ENCODE data around the gene ZNF701.
"Not testable (repeated sequence)": the region's sequence is repeated elsewhere in the genome, so short reads cannot be mapped to it uniquely, and the experiment has no call there.

ZNF701 gene

DNA sequence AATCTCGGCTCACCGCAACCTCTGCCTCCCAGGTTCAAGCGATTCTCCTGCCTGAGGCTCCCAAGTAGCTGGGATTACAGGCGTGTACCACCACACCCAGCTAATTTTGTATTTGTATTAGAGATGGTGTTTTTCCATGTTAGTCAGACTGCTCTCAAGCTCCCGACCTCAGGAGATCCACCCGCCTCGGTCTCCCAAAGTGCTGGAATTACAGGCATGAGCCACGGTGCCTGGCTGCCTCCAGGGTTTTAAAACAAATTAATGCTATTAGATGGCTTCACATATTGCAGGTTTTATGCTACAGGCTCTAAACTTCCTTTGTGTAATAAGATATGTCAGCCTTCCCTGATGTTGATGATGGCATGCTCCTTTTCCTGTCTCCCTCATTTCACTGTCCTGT lies 8.5 kb upstream of the ZNF701 start:
- DNase-seq = not testable (repeated sequence)

DNA sequence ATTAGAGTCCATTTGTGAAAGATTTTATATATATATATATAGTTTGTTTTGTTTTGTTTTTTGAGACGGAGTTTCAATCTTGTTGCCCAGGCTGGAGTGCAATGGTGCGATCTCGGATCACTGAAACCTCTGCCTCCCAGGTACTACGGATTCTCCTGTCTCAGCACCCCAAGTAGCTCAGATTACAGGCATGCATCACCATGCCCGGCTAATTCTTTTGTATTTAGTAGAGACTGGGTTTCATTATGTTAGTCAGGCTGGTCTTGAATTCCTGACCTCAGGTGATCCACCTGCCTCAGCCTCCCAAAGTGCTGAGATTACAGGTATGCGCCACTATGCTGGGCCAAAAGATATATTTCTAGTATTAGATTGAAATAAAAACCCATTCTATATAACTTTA lies 4.0 kb upstream of the ZNF701 start:
- DNase-seq = no peak

DNA sequence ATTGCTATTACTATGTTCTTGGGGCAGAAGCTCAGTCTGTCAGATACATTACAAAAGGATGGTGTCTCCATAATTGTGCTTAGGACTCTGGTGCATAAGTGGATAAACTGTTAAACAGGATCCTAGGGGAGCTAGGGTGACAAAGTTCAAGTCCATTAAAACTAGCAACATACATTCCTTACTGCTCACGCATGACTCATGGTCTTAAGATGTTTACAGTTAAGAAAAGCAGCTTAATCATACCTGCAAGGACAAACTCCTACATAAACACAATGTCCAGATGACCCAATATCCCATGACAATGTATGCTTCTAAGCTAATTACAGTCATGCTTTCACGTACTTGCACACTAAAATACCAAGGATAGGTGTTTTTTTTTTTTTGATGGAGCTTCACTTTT lies 3.5 kb upstream of the ZNF701 start:
- DNase-seq = no peak

DNA sequence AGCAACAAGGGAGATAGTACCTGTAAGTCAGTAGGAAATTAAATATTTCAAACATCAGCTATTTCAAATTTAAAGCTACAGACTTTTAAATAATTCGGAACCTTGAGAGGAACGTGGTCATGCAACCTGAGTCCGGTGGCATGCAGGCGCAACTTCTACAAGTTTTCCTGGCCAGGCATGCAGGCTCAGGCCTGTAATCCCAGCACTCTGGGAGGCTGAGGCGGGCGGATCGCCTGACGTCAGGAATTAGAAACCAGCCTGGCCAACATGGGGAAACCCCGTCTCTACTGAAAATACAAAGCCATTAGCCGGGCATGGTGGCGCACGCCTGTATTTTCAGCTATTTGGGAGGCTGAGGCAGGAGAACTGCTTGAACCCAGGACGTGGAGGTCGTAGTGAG lies 2.2 kb upstream of the ZNF701 start:
- DNase-seq = no peak

DNA sequence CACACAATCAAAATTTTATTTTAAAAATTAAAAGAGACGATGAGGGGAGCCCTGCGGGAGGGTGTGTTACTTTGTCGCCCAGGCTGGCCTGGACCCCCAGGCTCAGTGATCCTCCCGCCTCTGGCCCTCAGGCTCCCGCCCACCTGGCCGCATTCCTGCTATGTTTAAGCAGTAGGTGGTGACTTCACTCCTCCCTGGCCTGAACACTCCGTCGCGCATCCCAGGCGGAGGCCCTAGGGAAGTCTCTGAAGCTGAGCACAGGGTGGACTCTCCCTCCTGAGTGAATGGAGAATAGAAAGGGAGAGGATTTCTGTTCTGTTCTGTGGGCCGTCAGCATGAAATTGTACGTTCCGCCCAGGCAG lies 468 bp upstream of the ZNF701 start:
- not testable (repeated sequence) for DNase-seq

DNA sequence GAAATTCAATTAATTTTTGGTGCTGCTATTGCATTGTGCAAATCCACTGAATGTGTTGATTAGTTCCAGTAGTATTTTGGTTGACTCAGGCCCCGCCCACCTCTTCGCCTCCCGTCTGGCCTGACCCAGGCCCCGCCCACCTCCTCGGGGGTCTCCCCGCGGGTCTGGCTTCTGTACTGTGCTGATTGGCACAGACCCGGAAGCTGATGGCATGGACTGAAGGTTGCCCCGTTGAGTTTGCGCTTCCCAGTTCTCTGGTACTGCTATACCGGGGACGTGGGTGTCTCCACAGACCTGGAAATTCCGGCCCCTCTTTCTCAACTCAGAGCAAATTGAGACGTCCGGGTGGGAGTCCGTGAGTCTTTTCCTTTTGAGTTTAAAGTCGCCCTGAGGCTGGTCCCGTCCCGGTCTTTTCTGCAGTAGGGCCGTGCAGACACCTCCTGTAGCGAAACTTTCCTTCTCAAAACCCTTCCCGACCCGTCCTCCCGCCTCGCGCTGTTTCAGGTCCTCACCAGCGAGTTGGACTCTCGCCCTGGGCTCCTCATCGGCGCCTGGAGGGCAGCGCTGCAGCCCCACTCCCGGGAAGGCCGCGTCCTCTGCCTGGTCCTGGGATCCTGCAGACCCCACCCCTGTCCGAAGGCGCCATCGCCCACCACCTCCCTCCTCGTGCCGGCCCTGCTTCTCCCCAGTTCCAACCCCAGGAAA lies 14.8 kb downstream of the ZNF701 start:
- DNase-seq = peak; percentile 65

DNA sequence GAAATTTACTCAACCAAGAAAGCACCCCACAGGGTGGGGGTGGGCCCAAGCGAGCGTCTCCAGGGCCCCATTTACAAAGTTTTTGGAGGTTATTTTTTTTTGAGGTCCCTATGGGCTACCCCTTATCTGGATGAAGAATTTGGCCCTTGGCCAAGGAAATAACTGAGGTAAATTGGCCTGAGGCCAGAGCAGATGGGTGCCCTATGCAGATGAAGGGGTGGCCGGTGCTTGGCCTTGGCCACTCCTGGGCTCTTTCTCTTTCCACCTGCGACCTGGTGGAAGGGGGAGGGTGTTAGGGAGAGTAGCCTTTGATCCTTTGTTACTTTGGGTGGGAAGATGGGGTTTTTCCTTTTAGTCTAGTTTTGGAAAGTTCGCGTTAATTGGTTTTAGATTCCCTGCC lies 15.5 kb downstream of the ZNF701 start:
- DNase-seq = no peak

DNA sequence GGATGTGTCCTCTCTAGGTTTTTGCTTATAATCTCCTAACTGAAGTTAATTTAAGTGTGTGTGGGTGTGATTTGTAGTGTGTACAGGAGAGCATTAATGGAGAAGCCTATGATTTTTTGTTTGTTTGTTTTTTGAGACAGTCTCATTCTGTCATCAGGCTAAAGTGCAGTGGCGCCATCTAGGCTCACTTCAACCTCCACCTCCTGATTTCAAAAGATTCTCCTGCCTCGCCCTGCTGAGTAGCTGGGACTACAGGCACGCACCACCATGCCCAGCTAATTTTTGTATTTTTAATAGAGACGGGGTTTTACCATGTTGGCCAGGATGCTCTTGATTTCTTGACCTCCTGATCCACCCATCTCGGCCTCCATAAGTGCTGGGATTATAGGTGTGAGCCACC lies 20.6 kb downstream of the ZNF701 start:
- no peak for DNase-seq

DNA sequence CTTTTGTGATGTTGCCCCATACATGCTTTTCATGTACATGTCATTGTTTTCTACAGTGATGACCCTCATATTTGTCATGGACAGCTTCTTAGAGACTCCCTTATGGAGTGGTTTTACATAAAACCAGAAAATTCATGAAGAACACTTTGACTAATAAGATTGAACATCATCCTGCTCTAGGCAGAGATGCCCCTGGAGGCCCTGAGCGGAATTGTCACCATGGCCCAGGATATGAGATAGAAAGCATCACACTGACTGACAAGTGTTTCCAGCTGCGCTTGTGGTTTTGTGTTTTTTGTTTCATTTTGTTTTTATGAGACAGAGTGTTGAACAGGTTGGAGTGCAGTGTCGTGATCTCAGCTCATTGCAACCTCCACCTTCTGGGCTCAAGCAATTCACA lies 22.2 kb downstream of the ZNF701 start:
- no peak for DNase-seq

DNA sequence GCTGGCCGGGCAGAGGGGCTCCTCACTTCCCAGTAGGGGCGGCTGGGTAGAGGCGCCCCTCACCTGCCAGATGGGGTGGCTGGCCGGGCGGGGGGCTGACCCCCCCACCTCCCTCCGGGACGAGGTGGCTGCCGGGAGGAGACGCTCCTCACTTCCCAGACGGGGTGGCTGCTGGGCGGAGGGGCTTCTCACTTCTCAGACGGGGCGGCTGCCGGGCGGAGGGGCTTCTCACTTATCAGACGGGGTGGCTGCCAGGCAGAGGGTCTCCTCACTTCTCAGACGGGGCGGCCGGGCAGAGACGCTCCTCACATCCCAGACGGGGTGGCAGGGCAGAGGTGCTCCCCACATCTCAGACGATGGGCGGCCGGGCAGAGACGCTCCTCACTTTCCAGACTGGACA lies 23.4 kb downstream of the ZNF701 start:
- not testable (repeated sequence) for DNase-seq

DNA sequence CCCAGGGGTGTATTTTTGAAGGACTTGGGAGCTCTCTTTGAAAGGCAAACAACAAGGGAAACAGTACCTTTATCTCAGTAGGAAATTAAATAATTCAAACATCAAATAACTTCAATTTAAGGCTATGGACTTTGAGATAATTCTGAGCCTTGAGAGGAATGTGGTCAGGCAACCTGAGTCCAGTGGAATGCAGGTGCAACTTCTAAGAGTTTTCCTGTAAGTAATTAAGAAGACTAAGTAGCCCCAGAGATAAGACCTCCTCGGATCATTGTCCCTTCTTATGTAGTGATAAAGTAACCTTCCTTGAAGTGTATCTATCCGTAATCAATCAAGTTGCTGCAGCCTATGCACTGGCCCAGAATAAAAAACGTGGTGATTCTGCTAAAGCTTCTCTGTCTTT lies 29.2 kb downstream of the ZNF701 start:
- DNase-seq = no peak

DNA sequence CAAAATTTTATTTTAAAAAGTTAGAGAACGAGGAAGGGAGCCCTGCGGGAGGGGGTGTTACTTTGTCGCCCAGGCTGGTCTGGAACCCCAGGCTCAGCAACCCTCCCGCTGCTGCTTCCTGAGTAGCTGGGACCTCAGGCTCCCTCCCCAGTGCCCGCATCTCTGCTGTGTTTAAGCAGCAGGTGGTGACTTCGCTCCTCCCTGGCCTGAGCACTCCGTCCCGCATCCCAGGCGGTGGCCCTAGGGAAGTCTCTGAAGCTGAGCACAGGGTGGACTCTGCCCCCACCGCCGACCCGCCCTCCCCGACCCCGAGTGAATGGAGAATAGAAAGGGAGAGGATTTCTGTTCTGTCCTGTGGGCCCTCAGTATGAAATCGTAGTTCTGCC lies 30.5 kb downstream of the ZNF701 start:
- no peak for DNase-seq

DNA sequence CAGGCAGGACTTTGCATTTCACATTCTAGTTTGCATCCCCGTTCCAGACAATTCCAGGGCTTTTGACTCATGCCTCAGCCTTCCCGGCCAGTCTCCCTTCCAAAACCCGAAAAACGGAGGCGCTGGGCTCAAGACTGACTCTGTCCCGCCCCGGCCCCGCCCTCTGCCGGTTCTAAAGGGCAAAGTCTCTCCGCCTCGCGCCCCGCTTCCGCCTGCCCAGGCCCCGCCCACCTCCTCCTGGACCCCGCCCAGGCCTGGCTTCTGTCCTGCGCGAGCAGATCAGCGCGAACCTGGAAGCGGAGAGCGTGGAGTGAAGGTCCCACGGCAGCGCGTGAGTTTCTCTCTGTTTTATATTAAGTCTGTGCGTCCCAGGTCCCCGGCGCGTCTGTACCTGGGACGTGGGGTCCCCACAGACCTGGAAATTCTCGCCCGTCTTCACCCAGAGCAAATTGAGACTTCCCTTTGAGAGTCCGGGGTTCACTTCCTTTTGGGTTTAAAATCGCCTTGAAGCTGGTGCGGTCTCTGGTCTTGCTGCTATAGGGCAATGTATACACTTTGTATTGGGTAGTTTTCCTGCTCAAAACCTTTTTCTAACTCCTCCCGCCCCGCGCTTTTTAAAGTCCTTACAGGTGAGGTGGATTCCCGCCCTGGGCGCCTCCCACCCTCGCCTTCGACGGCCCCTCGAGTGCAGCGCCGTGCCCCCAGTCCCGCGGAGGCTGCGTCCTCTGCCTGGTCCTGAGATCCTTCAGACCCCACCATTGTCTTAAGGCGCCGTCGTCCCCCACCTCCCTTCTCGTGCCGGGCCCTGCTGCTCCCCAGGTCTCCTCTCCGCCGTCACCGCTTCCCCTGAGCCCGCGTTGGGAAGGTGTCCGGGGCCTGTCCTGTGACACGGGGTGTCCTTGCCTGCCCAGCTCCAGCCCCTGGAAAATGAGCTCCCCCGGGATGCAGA lies 31.2 kb downstream of the ZNF701 start:
- peak; percentile 79 for DNase-seq

DNA sequence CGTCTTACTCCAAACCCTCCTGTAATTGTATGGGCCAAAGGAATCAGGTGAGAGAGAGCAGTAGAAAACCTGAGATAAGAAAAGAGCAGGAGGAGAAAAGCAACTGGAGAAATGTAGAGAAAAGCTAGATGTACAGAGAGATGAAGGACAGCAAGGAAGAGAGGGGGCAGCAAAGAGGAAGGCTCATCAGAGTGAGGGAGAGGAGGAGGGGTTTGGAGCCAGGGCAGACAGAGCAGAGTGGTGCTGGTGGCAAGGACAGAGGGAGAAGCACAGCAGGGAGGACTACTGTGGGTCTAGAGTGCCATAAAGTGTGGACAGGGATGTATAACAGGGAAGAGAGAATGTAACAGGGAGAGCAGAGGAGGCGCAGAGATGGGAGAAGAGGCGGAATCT lies 31.9 kb downstream of the ZNF701 start:
- peak; percentile 57 for DNase-seq

DNA sequence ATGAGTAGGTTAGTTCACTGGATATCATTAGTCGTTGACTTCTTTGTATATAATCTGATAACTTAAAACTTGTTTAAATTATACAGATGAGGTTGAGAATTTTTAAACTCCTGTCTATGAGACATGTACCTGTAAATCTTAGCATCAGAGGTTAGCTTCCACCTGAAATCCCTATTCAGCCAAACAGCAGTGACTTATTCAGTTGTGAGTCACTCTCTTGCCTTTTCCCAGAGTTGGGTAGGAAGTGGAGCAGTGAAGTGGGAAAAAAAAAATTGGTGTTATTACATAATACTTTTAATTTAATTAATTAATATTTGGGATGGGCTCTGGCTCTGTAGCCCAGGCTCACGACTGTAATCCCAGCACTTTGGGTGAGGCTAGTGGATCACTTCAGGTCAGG lies 32.9 kb downstream of the ZNF701 start:
- no peak for DNase-seq

DNA sequence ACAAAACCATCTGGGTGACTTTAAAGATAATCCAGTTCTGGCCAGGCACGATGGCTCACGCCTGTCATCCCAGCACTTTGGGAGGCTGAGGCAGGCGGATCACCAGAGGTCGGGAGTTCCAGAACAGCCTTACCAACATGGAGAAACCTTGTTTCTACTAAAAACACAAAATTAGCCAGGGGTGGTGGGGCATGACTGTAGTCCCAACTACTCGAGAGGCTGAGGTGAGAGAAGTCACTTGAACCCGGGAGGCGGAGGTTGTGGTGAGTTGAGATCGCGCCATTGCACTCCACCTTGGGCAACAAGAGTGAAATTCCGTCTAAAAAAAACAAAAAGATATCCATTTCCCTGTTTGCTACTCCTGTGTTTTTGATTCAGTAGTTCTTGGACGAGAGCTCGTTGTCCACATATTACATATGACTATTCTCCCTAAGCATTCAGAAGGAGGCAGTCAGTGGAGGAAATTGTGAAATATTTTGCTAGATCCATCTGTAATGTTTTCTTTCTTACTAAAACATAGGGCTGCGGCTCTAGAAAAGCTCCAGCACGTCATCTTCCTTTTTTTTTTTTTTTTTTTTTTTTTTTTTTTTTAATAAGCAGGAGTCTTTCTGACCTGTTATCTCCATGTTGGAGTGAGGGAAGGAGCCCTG lies 33.6 kb downstream of the ZNF701 start:
- DNase-seq = no peak

DNA sequence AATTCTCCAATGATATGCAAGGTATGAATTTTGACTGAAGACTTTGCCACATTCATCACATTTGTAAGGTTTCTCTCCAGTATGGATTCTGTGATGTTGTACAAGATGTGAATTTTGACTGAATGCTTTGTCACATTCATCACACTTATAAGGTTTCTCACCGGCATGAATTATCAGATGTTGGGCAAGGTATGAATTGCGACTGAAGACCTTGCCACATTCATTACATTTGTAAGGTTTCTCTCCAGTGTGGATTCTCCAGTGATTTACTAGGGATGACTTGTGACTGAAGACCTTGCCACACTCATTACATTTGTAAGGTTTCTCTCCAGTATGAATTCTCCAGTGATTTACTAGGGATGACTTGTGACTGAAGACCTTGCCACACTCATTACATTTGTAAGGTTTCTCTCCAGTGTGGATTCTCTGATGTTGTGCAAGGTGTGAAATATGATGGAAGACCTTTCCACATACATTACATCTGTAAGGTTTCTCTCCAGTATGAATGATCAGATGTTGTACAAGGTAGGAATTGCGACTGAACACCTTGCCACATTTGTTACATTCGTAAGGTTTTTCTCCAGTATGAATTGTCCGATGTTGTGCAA lies 43.3 kb downstream of the ZNF701 start:
- no peak for DNase-seq

DNA sequence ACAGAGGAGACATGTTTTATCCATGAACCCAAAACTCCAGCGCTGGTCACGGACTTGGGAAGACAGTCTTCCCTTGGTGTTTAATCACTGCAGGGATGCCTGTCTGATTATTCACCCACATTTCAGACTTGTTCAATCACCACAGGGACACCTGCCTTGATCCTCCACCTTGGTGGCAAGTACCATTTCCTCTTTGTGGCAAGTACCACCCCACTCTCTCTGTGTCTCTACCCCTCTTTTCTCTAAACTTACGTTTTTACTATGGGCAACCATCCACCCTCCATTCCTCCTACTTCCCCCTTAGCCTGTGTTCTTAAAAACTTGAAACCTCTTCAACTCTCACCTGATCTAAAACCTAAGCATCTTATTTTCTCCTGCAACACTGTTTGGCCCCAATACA lies 51.3 kb downstream of the ZNF701 start:
- DNase-seq = no peak

DNA sequence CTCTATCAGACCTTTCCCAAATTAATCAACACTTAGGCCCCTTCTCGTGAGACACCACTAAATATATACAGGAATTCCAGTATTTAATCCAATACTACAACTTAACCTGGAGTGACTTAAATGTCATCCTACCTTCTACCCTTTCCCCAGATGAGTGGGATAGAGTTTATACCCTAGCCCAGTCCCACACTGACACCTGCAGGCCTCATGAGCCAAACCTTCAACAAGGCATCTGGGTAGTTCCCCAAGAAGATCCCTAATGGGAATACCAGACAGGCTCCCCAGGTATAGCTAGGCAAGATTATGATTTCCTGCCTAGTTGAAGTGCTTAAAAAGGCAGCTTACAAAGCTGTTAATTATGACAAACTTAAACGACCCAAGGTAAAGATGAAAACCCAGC lies 52.2 kb downstream of the ZNF701 start:
- no peak for DNase-seq

DNA sequence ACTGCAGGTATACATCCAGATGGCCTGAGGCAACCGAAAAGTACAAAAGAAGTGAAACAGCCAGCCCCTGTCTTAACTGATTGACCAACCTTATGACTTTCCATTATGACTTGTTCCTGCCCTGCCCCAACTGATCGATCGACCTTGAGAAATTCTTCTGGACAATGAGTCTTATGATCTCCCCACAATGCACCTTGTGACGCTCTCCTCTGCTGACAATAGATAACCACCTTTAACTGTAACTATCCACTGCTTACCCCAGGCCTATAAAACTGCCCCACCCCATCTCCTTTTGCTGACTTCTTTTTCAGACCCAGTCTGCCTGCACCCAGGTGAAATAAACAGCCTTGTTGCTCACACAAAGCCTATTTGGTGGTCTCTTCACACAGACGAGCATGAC lies 56.8 kb downstream of the ZNF701 start:
- no peak for DNase-seq

DNA sequence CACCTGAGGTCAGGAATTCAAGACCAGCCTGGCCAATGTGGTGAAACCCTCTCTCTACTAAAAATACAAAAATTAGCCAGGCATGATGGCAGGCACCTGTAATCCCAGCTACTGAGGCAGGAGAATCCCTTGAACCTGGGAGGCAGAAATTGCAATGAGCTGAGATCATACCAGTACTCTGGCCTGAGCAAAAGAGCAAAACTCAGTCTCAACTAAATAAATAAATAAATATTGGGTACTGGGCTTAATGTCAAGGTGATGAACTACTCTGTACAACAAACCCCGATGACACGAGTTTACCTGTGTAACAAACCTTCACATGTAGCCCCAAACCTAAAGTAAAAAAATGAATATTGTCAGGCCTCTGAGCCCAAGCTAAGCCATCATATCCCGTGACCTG lies 57.4 kb downstream of the ZNF701 start:
- not testable (repeated sequence) for DNase-seq

DNA sequence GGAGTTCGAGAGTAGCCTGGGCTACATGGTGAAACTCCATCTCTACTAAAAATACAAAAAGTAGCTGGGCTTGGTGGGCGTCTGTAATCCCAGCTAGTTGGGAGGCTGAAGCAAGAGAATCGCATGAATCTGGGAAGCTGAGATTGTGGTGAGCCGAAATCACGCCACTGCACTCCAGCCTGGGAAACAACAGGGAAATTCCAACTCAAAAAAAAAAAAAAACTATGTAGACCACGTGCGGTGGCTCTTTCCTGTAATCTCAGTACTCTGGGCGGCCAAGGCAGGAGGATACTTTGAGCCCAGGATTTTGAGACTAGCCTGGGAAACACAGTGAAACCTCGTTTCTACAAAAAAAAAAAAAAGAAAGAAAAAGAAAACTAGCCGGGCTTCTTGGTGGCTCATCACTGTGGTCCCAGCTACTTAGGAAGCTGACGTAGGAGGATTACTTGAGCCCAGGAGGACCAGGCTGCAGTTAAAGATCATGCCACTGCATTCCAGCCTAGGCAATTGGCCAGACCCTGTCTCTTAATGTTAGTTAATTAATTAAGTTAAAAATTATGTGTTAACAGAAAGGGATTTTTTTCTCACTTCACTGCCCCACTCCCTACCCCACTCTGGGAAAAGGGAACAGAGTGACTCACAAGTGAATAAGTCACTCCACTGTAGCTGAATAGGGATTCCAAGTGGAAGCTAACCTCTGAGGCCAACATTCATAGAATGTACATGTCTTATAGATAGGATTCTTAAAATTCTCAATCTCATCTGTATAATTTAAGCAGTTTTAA lies 65.9 kb downstream of the ZNF701 start:
- DNase-seq = no peak

All from right kidney (tissue), 1 donor.